ENCODE measurements around the gene SLC43A1.

The SLC43A1 gene

GRCh38 chr11:57458410-57459163 lies 56.9 kb downstream of the SLC43A1 start:
- Histone ChIP-seq H3K27me3 (replicated peaks) (peaks cover 47% of the 10 kb centered on the region), H3K36me3 (replicated peaks) (no peaks in the 10 kb centered on the region), H3K4me3 (ENCODE audit: low read depth, low read length) (peak overlapping the region; percentile 24), H3K27ac (no peak overlapping the region)
- TF ChIP-seq, protein P1, sequence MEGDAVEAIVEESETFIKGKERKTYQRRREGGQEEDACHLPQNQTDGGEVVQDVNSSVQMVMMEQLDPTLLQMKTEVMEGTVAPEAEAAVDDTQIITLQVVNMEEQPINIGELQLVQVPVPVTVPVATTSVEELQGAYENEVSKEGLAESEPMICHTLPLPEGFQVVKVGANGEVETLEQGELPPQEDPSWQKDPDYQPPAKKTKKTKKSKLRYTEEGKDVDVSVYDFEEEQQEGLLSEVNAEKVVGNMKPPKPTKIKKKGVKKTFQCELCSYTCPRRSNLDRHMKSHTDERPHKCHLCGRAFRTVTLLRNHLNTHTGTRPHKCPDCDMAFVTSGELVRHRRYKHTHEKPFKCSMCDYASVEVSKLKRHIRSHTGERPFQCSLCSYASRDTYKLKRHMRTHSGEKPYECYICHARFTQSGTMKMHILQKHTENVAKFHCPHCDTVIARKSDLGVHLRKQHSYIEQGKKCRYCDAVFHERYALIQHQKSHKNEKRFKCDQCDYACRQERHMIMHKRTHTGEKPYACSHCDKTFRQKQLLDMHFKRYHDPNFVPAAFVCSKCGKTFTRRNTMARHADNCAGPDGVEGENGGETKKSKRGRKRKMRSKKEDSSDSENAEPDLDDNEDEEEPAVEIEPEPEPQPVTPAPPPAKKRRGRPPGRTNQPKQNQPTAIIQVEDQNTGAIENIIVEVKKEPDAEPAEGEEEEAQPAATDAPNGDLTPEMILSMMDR (IDR thresholded peaks at IDR 0.05; ENCODE audit: low read depth, low read length, missing control alignments), result peak; percentile 87
- in situ Hi-C loops (cut with HindIII; ENCODE audit: low pct_ligation_motif_present, low sequenced_read_pairs), result no loop called here
- peak; percentile 2 for DNase-seq

GRCh38 chr11:57458060-57458409 lies 57.5 kb downstream of the SLC43A1 start:
- TF ChIP-seq, protein P1 (IDR thresholded peaks at IDR 0.05; ENCODE audit: low read depth, low read length, missing control alignments), result no peak
- no peak for DNase-seq
- in situ Hi-C loops (cut with HindIII; ENCODE audit: low pct_ligation_motif_present, low sequenced_read_pairs), result no loop called here
- Histone ChIP-seq H3K27me3 (replicated peaks) (peaks cover 44% of the 10 kb centered on the region), H3K4me3 (ENCODE audit: low read depth, low read length) (no peak overlapping the region), H3K36me3 (replicated peaks) (no peaks in the 10 kb centered on the region), H3K27ac (no peak overlapping the region)

GRCh38 chr11:57457643-57458023 lies 57.9 kb downstream of the SLC43A1 start:
- TF ChIP-seq, protein P1 (IDR thresholded peaks at IDR 0.05; ENCODE audit: low read depth, low read length, missing control alignments), result no peak
- Histone ChIP-seq H3K4me3 (ENCODE audit: low read depth, low read length) (no peak overlapping the region), H3K27me3 (replicated peaks) (peaks cover 40% of the 10 kb centered on the region), H3K27ac (no peak overlapping the region), H3K36me3 (replicated peaks) (no peaks in the 10 kb centered on the region)
- DNase-seq, result no peak
- in situ Hi-C loops (cut with HindIII; ENCODE audit: low pct_ligation_motif_present, low sequenced_read_pairs), result no loop called here

GRCh38 chr11:57456960-57457642 lies 58.4 kb downstream of the SLC43A1 start:
- H3K4me3 ChIP-seq (ENCODE audit: low read depth, low read length), result no peak overlapping the region
- in situ Hi-C loops (cut with HindIII; ENCODE audit: low pct_ligation_motif_present, low sequenced_read_pairs), result no loop called here
- TF ChIP-seq, protein P1 (IDR thresholded peaks at IDR 0.05; ENCODE audit: low read depth, low read length, missing control alignments), result peak; percentile 98

DNA sequence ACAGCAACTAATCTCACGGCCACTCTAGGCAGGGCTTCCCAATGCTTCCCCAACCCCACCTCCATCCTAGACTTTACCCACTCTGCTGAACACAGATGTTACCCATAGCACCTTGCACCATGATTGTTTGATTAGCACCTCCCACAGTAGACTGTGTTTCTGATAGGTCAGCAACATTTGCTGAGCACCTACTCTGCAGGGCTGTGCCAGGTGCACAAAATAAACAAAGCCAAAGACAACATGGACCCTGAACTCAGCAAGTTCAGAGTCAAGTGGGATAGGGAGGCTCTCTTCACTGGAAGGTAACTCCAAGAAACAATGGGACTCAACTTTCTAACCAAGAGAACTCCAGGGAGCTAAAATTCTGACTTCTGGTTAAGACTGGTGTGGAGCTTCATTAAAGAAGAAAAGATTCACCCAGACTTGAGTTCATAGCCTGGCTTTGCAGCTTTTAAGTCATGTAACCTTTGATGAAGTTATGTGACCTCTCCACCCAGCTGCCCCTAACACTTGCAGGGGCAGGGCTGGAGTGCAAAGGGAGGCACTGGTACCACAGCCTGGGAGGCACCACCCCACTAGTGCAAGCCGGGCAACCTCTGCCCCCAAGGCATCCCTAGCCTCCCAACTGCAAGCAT lies 61.8 kb downstream of the SLC43A1 start:
- no peaks in the 10 kb centered on the region for H3K36me3 ChIP-seq (replicated peaks)
- no peak overlapping the region for H3K27ac ChIP-seq
- H3K27me3 ChIP-seq (replicated peaks), result peaks cover 13% of the 10 kb centered on the region
- TF ChIP-seq, protein P1 (IDR thresholded peaks at IDR 0.05; ENCODE audit: low read depth, low read length, missing control alignments), result no peak
- no peak for DNase-seq
- H3K4me3 ChIP-seq (ENCODE audit: low read depth, low read length), result no peak overlapping the region
- in situ Hi-C loops (cut with HindIII; ENCODE audit: low pct_ligation_motif_present, low sequenced_read_pairs), result no loop called here

More at GRCh38 chr11:57456960-57457642, 58.4 kb downstream of the SLC43A1 start:
- Histone ChIP-seq H3K27ac (no peak overlapping the region), H3K36me3 (replicated peaks) (no peaks in the 10 kb centered on the region), H3K27me3 (replicated peaks) (peaks cover 38% of the 10 kb centered on the region)
- peak; percentile 73 for DNase-seq
